ENCODE data around the gene PRSS27. TPM values are rescaled to one million over a fixed set of nuclear protein-coding genes. Genes with fewer than 3 reads are reported as not detected.
A peak's percentile ranks its signal among the peaks of the same experiment; 100 is the strongest.

The PRSS27 gene
- total RNA-seq, 1 experiment from 2014 or later = 14.8 TPM

GRCh38 chr16:2708290-2708639 is 11.8 kb downstream of the PRSS27 start:
- Histone ChIP-seq H3K36me3 (ENCODE audit: low read depth) (no peaks in the 10 kb centered on the region), H3K4me3 (no peak overlapping the region), H2AFZ (no peak overlapping the region), H3K9me2 (ENCODE audit: insufficient read depth) (no peaks in the 10 kb centered on the region), H3F3A (ENCODE audit: insufficient read depth, low read depth) (no peaks in the 10 kb centered on the region; the same call in 1 of the 2 replicates), H3K27ac (no peak overlapping the region), H3K9me3 (ENCODE audit: insufficient read depth, low read depth) (no peaks in the 10 kb centered on the region), H3K4me2 (no peak overlapping the region), H3K4me1 (replicated peaks; ENCODE audit: insufficient read depth) (no peaks in the 10 kb centered on the region), H4K20me1 (ENCODE audit: insufficient read depth) (no peaks in the 10 kb centered on the region), H3K27me3 (ENCODE audit: insufficient read depth, low read depth) (no peaks in the 10 kb centered on the region), H3K79me2 (ENCODE audit: low read depth) (no peaks in the 10 kb centered on the region)
- CTCF ChIA-PET = no interaction called here
- POLR2A ChIA-PET (ENCODE audit: unreplicated experiment) = no interaction called here
- no TSS peak for BruUV-seq (replicated peaks)
- intact Hi-C loops (cut with micrococcal nuclease; ENCODE audit: unreplicated experiment) = no loop called here
- no peak for TF ChIP-seq CTCF (conservative IDR thresholded peaks at IDR 0.05)
- TF ChIP-seq EZH2 (IDR thresholded peaks at IDR 0.05; ENCODE audit: low read depth) = no peak
- no peak for DNase-seq

GRCh38 chr16:2707368-2708289 is 12.4 kb downstream of the PRSS27 start:
- H3K36me3 ChIP-seq (ENCODE audit: low read depth) = no peaks in the 10 kb centered on the region
- no peaks in the 10 kb centered on the region for H3K27me3 ChIP-seq (ENCODE audit: insufficient read depth, low read depth)
- no peaks in the 10 kb centered on the region for H4K20me1 ChIP-seq (ENCODE audit: insufficient read depth)
- no peaks in the 10 kb centered on the region for H3K79me2 ChIP-seq (ENCODE audit: low read depth)
- H2AFZ ChIP-seq = no peak overlapping the region
- no peak for TF ChIP-seq CTCF (conservative IDR thresholded peaks at IDR 0.05)
- no peak for TF ChIP-seq EZH2 (IDR thresholded peaks at IDR 0.05; ENCODE audit: low read depth)
- no peak overlapping the region for H3K4me2 ChIP-seq
- H3K4me1 ChIP-seq (replicated peaks; ENCODE audit: insufficient read depth) = no peaks in the 10 kb centered on the region
- POLR2A ChIA-PET (ENCODE audit: unreplicated experiment) = no interaction called here
- no peak overlapping the region for H3K27ac ChIP-seq
- no peaks in the 10 kb centered on the region; the same call in 1 of the 2 replicates for H3F3A ChIP-seq (ENCODE audit: insufficient read depth, low read depth)
- H3K9me2 ChIP-seq (ENCODE audit: insufficient read depth) = no peaks in the 10 kb centered on the region
- CTCF ChIA-PET = no interaction called here
- intact Hi-C loops (cut with micrococcal nuclease; ENCODE audit: unreplicated experiment) = no loop called here
- BruUV-seq (replicated peaks) = TSS peak; percentile 17
- H3K9me3 ChIP-seq (ENCODE audit: insufficient read depth, low read depth) = no peaks in the 10 kb centered on the region
- no peak overlapping the region for H3K4me3 ChIP-seq
- DNase-seq = no peak

GRCh38 chr16:2706611-2707311 is 13.3 kb downstream of the PRSS27 start:
- BruUV-seq (replicated peaks) = no TSS peak
- H3K4me2 ChIP-seq = no peak overlapping the region
- H3K9me3 ChIP-seq (ENCODE audit: insufficient read depth, low read depth) = no peaks in the 10 kb centered on the region

More at GRCh38 chr16:2706611-2707311, 13.3 kb downstream of the PRSS27 start:
- no peak for DNase-seq
- Histone ChIP-seq H3K79me2 (ENCODE audit: low read depth) (no peaks in the 10 kb centered on the region), H2AFZ (no peak overlapping the region), H3F3A (ENCODE audit: insufficient read depth, low read depth) (no peaks in the 10 kb centered on the region; the same call in 1 of the 2 replicates), H3K36me3 (ENCODE audit: low read depth) (no peaks in the 10 kb centered on the region), H3K9me2 (ENCODE audit: insufficient read depth) (no peaks in the 10 kb centered on the region), H4K20me1 (ENCODE audit: insufficient read depth) (no peaks in the 10 kb centered on the region), H3K27me3 (ENCODE audit: insufficient read depth, low read depth) (no peaks in the 10 kb centered on the region), H3K27ac (no peak overlapping the region), H3K4me3 (no peak overlapping the region), H3K4me1 (replicated peaks; ENCODE audit: insufficient read depth) (no peaks in the 10 kb centered on the region)
- POLR2A ChIA-PET (ENCODE audit: unreplicated experiment) = no interaction called here
- CTCF ChIA-PET = no interaction called here
- intact Hi-C loops (cut with micrococcal nuclease; ENCODE audit: unreplicated experiment) = no loop called here
- no peak for TF ChIP-seq CTCF (conservative IDR thresholded peaks at IDR 0.05)
- no peak for TF ChIP-seq EZH2 (IDR thresholded peaks at IDR 0.05; ENCODE audit: low read depth)

All from PC-9 (cell line).